GM19395 (cell line): ENCODE results near the gene BABAM2.
"Not testable (repeated sequence)": the region's sequence is repeated elsewhere in the genome, so short reads cannot be mapped to it uniquely, and the experiment has no call there.

Experiments
- ATAC-seq: cut with Tn5 transposase; IDR thresholded peaks from one replicate; pipeline ENCODE4 v1.9.1; 2021; ENCODE audit warnings: mild to moderate bottlenecking, moderate library complexity; ENCODE audit not compliant: unreplicated experiment

BABAM2 gene

DNA sequence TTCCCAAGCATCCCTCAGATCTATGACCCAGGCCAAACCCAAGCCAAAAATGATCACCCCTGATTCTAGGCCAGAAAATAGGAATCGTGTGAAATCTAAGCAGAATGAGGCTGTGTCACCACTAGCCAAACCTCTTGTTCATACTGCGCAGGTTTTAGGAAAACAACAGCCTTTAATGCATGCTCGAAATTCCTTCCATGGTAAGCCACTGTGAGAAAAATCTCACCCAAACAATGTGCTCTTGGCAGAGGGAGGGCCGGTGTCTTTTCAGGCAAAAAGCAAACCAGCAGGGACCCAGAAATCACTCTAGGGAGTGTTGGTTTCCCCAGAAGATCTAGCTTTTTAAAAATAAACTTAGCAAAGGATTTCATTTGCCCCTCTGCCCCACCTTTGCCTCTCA is 430.9 kb downstream of the BABAM2 start:
- no peak for ATAC-seq

DNA sequence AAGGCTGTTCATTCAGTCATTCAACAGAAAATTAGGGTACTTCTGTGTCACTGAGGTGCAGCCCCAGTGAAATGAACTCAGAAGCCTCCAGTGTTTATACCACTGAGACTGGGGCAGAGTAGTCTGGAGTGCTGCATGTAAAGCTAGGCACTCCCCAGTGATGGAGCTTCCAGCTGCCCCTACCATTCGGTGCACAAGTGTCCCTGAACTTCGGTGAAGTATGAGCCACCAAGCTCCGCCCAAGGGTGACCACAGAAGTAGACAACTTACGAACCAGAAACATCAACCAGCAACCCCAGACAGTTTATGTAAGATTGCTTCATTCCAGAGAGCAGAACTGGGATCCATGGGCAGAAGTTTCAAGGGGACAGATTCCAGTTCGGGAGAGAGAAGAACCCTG is 431.5 kb downstream of the BABAM2 start:
- no peak for ATAC-seq

GRCh38 chr2:28322456-28322855 is 431.9 kb downstream of the BABAM2 start:
- no peak for ATAC-seq

- ATAC-seq = no peak
Measured at GRCh38 chr2:28322981-28323396, 432.5 kb downstream of the BABAM2 start.

- ATAC-seq = no peak
Measured at GRCh38 chr2:28325173-28325566, 434.6 kb downstream of the BABAM2 start.

- no peak for ATAC-seq
Measured at GRCh38 chr2:28325567-28326468, 435.3 kb downstream of the BABAM2 start.

DNA sequence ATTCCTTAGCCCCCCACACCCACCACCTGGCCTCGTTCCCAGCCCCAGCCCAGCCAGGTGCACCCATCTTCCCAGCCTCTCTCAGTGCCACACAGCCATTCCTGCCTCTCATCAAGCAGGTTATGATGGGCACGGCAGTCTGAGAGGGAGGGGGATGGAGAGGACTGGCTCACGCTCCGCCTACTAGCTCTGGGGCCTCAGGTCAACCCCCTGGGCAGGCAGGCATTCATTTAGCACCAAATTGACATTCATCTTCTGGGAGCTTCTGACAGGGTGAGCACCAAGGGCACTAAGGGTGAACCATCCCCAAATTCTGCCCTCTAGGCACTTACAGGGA is 435.9 kb downstream of the BABAM2 start:
- ATAC-seq = no peak

DNA sequence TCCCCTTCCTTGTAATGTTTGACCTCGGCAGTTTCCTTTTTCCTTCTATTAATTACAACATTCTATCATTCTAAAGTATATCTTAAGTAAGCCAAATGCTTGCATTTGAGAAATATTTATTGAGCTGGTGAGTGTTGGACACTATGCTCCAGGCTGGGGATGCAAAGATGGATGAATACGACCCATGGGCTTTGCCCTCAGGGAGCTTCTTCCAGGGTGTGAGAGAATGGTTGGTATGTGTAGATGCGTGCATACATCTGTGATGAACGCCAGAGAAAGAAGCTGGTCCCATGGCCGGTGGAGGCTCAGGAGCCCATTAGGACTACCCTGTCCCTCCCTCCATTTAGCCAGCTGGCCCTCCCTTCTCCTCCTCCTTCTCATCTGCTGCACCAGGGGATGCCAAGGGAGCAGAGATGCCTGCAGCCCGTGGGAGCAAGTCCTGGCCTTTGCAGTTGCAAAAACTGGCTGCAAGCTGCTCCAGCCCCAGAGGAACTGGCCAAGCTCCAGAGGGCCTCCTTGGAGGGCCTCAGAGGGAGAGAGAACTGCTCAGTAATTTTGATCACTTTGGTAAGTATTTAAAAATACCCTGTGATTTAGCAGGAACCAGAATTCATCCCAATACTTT is 436.5 kb downstream of the BABAM2 start:
- ATAC-seq = no peak

DNA sequence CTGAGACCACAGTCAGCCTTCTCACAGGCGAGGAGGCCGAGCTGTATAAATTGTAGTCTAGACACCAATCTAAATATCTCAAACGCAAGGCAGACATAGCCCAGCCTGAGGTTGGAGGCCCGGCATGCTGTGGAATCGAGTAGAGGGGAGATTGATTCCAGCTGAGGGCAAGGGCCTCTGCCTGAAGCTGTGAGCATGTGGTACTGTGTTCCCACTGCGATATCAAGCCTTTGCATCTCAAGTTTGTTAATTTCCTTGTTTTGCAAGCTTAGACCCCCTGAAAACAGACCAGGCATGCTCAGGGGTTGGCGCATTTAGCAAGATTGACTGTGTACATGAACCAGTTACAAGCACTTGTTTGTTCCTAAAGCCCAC is 437.0 kb downstream of the BABAM2 start:
- no peak for ATAC-seq

DNA sequence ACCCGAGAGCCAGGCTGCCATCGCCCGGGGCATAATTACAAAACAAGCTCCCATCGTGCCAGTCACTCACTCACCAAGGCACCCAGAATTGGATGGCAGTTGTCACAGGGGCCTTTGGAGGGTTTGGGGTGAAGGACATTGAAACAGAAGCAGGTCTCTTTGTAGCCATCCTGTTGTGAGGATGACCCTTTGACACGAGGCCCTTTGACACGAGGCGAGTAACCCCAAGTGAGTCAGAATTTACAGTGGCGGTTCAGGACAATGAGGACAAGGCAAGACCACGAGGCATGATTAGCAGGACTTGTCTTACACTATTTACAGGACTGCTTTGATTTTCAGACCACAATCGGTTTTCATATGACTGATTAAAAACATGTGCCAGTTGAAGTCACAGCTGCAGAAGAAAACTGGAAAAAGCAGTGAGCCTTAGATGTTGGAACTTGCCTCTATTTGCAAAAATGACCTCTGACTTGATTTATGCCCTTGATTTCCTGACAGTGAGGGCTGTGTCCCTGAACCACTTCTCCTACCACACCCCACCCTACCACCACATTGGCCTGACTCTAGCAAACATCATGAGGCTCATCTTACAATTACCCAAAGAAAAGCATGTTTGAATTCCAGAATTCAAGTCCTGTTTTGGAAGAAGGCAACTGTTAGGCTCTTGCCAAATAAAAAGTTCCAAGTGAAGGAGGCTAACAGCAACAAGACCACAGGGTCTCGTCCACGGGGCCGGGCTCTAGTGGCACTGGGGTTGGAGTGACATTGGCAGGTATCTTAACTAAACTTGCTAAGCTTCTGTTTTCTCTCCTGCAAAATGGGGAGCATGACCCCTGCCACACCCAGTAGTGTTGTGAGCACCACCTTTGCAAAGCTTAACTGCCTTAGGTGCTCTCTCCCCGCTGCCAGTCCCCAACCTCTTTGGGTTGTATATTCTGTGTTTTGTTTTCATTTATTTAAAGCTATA is 437.7 kb downstream of the BABAM2 start:
- no peak for ATAC-seq

DNA sequence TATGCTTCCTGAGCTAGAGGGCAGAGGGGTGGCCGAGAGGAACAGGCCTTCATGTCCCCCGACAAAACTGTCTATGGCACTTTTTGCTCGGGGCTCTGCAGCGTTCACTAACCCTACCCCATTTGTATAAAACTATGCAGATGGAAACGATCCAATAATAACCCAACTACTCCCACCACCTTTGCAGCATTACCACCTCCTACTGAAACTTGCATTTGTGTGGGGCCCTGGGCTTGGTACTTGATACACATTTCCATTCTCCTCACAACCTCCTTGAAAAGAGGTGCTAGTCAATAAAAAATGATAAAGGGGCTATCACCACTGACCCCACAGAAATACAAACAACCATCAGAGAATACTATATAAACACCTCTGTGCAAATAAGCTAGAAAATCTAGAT is 438.7 kb downstream of the BABAM2 start:
- ATAC-seq = no peak

- not testable (repeated sequence) for ATAC-seq
Measured at GRCh38 chr2:28330722-28331121, 440.2 kb downstream of the BABAM2 start.

DNA sequence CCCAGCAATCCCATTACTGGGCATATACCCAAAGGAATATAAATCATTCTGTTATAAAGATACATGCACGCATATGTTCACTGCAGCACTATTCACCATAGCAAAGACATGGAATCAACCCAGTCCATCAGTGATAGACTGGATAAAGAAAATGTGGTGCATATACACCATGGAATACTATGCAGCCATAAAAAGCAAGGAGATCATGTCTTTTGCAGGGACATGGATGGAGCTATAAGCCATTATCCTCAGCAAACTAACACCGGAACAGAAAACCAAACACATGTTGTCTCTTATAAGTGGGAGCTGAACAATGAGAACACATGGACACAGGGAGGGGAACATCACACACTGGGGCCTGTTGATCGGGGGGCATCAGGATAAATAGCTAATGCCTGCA is 441.3 kb downstream of the BABAM2 start:
- ATAC-seq = not testable (repeated sequence)

GRCh38 chr2:28332696-28333095 is 442.2 kb downstream of the BABAM2 start:
- no peak for ATAC-seq

- ATAC-seq = no peak
Measured at GRCh38 chr2:28333606-28334526, 443.3 kb downstream of the BABAM2 start.

DNA sequence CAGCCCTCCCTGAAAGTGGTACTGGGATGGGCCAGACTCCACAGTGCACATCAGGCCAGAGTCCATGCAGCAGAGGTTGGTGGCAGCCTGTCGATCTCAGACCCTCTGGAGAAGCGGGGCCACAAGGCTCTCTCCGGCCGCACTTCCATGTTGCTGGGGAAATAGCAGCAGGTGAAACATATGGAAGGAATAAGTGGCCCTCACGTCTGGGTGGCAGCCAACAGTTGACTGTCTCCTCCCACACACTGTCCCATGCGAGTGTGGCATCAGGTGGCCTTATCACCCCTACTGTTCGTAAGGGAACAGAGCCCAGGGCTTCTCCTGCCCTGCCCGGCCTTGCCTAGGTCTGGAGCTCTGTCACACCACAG is 444.0 kb downstream of the BABAM2 start:
- no peak for ATAC-seq

- ATAC-seq = not testable (repeated sequence)
Measured at GRCh38 chr2:28335265-28335664, 444.7 kb downstream of the BABAM2 start.

GRCh38 chr2:28335666-28336065 is 445.1 kb downstream of the BABAM2 start:
- ATAC-seq = no peak

DNA sequence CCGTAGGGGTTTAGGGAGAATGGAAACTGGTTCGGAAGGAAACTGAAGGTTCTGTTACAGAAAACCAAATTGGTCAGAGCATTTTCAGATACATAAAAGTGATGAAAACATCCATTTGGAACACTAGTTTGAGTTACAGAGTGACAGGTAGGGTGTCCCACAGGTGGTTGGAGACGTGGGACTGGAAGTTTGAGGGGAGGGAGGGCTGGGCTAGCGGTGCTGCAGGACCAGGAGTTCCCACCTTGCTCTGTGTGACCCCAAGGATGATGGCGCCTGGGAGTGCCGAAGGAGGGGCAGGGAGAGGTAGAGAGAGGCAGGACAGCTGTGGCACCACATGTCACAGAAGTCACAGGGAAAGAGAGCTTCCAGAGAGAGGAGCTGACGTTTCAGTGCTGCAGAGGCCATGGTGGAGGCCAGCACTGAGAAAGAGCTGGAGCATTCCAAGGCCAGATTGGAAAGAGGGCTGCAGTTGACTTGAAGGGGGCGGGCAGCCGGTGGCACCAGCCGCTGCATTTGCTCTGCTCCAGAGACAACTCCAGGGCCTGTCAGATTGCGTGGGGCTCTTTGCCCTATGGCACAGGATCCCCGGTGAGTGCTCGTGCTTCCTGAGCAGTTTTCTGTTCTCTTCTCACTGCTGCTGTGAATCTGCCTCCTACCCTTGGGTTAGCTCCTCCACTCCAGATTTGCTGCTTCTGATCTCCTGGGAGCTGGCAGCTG is 445.9 kb downstream of the BABAM2 start:
- ATAC-seq = no peak
